Measurements from ENCODE around the gene ASH1L.
"Not testable (repeated sequence)": the region's sequence is repeated elsewhere in the genome, so short reads cannot be mapped to it uniquely, and the experiment has no call there.

ASH1L gene

GRCh38 chr1:155488419-155488818 lies 74.2 kb downstream of the ASH1L start:
- DNase-seq, ATAC-seq: not testable (repeated sequence)

GRCh38 chr1:155487541-155487940 lies 75.1 kb downstream of the ASH1L start:
- no peak for ATAC-seq
- DNase-seq, result no peak

GRCh38 chr1:155486952-155487351 lies 75.7 kb downstream of the ASH1L start:
- not testable (repeated sequence) for DNase-seq

GRCh38 chr1:155485945-155486344 lies 76.7 kb downstream of the ASH1L start:
- no peak for DNase-seq
- no peak for ATAC-seq

More at GRCh38 chr1:155486952-155487351, 75.7 kb downstream of the ASH1L start:
- ATAC-seq, result not testable (repeated sequence)

- DNase-seq, result no peak
Measured at GRCh38 chr1:155485222-155485621, 77.4 kb downstream of the ASH1L start.

GRCh38 chr1:155481741-155482241 lies 80.8 kb downstream of the ASH1L start:
- ATAC-seq, result no peak
- DNase-seq, result no peak

More at GRCh38 chr1:155485222-155485621, 77.4 kb downstream of the ASH1L start:
- no peak for ATAC-seq

- ATAC-seq (no peak), DNase-seq (no peak)
Measured at GRCh38 chr1:155479205-155479604, 83.4 kb downstream of the ASH1L start.

- no peak for ATAC-seq
Measured at GRCh38 chr1:155478270-155478852, 84.2 kb downstream of the ASH1L start.

GRCh38 chr1:155474146-155474545 lies 88.5 kb downstream of the ASH1L start:
- DNase-seq (no peak), ATAC-seq (no peak)

More at GRCh38 chr1:155478270-155478852, 84.2 kb downstream of the ASH1L start:
- no peak for DNase-seq

GRCh38 chr1:155473151-155473821 lies 89.3 kb downstream of the ASH1L start:
- no peak for DNase-seq
- no peak for ATAC-seq

GRCh38 chr1:155472491-155473083 lies 90.0 kb downstream of the ASH1L start:
- DNase-seq, result no peak
- no peak for ATAC-seq

GRCh38 chr1:155471891-155472290 lies 90.7 kb downstream of the ASH1L start:
- ATAC-seq, result no peak
- DNase-seq, result no peak

GRCh38 chr1:155471026-155471425 lies 91.6 kb downstream of the ASH1L start:
- DNase-seq (no peak), ATAC-seq (no peak)

GRCh38 chr1:155466996-155467395 lies 95.6 kb downstream of the ASH1L start:
- DNase-seq, result no peak
- ATAC-seq, result no peak

GRCh38 chr1:155466617-155466972 lies 96.0 kb downstream of the ASH1L start:
- no peak for DNase-seq
- no peak for ATAC-seq

- DNase-seq (no peak), ATAC-seq (peak; percentile 78)
Measured at GRCh38 chr1:155463865-155464650, 98.5 kb downstream of the ASH1L start.

- ATAC-seq (no peak), DNase-seq (no peak)
Measured at GRCh38 chr1:155458111-155458510, 104.5 kb downstream of the ASH1L start.

- DNase-seq (no peak), ATAC-seq (no peak)
Measured at GRCh38 chr1:155457266-155457665, 105.3 kb downstream of the ASH1L start.

GRCh38 chr1:155455588-155456195 lies 106.9 kb downstream of the ASH1L start:
- DNase-seq (no peak), ATAC-seq (no peak)

- no peak for ATAC-seq
- no peak for DNase-seq
Measured at GRCh38 chr1:155454096-155454495, 108.5 kb downstream of the ASH1L start.

- ATAC-seq (no peak), DNase-seq (no peak)
Measured at GRCh38 chr1:155453141-155453540, 109.5 kb downstream of the ASH1L start.

- DNase-seq (no peak), ATAC-seq (no peak)
Measured at GRCh38 chr1:155451199-155451598, 111.4 kb downstream of the ASH1L start.
